IPS DF 19.7 (cell line): Measurements from ENCODE around the gene PCSK1N.
"Not testable (repeated sequence)": the region's sequence is repeated elsewhere in the genome, so short reads cannot be mapped to it uniquely, and the experiment has no call there.

Source experiments
- DNase-seq: peaks from one replicate; pipeline ENCODE4 v3.0.0-alpha.2; 2013; ENCODE audit warnings: low read depth, low spot score

Gene PCSK1N

GRCh38 chrX:48835524-48836329 lies at the start of gene PCSK1N:
Gene PCSK1N, minus strand, starts transcription at chrX:48835610. Its CDS starts 78 bp downstream, at chrX:48835532.
- no peak for DNase-seq

DNA sequence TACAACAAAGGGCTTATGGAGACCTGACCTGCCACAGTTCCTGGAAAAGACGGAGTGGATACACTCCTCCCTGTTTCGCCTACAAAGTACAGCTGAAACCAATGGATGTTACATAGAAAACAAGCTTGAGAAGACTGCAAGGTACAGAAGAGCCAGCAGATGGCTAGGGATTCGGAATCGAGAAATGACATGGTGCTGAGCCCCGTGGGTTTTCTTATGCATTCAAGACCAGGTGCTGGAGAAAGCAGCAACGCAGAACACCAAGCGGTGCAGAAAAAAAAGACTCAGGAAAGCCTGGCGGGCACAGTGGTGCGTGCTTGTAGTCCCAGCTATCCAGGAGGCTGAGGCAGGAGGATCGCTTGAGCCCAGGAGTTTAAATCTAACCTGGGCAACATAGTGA lies 48.3 kb upstream of the PCSK1N start:
- no peak for DNase-seq

DNA sequence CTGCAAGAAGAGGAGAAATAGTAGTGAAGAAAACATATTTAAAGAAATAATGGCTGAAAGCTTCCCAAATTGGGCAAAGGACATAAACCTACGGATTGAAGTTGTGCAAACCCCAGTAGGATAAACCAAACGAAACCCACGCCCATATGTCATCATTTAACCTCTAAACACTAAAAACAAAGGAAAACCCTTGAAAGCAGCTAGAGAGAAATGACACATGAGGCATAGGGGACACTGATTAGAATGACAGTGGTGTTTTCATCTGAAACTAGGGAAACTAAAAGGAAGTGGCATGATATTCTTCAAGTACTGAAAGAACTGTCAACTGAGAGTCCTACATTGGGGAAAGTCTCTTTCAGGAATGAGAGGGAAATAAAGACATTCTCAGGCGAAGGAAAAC lies 41.5 kb upstream of the PCSK1N start:
- DNase-seq = not testable (repeated sequence)

- not testable (repeated sequence) for DNase-seq
Measured at GRCh38 chrX:48872017-48872416, 36.6 kb upstream of the PCSK1N start.

DNA sequence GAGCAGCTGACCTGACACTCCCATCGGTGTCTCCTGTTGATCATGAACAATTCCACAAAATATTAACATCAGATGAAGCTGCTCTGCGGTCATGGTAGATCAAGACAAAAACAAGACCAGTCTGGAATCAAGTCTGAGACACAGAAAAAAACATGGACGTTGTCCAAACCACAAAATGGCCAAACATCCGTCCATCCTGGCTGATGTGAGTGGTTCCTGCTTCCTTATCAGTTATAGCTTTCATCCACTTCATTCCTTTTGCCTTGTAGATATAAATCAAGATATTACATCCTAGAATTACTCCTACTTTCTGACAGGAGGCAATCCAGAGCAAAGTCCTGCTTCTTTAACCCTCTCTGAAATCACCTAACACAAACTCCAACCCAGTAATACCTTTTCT lies 28.8 kb upstream of the PCSK1N start:
- no peak for DNase-seq

DNA sequence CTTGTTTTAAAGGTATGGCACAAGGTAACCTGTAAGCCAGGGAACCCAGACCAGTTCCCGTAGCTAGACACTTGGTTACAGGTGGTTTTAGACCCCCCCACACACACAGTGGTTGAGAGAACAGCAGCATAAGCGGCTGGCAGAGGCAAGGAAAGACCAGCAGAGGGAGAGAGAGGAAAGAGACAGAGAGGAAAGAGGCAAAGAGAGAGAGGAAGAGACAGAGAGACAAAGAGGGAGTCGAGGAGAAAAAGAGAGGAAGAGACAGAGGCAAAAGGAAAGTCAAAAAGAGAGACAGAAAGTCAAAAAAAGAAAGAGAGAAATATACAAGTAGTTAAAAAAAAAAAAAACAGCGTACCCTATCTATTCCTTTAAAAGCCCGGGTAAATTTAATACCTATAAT lies 19.5 kb upstream of the PCSK1N start:
- DNase-seq = no peak

GRCh38 chrX:48854121-48854804 lies 18.9 kb upstream of the PCSK1N start:
- DNase-seq = not testable (repeated sequence)

DNA sequence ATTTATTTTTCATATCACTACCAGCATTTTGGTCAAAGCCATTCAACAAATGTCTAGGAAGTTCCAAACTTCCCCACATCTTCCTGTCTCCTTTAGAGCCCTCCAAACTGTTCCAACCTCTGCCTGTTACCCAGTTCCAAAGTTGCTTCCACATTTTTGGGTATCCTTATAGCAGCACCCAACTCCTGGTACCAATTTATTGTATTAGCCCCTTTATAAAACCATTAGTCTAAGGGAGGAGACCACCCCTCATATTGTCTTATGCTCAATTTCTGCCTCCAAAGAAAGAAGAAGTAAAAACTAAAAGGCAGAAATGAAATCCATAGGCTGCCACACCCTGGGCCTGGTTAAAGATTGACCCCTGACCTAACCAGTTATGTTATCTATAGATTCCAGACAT lies 18.1 kb upstream of the PCSK1N start:
- DNase-seq = not testable (repeated sequence)

- no peak for DNase-seq
Measured at GRCh38 chrX:48852857-48853256, 17.4 kb upstream of the PCSK1N start.

DNA sequence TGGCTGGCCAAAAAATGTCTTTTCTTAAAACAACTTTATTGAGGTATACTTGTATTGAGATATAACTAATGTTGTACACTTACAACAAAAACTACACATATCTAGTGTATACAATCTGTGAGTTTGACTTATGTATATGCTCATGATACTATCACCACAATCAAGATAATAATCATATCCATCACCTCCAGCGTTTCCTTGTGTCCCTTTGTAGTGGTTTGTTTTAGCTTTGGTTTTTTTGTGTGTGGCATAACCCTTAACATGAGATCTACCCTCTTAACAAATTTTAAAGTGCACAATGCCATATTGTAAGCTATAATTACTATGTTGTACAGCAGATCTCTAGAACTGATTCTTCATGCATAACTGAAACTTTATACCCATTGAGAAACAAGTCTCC lies 13.4 kb upstream of the PCSK1N start:
- DNase-seq = no peak

DNA sequence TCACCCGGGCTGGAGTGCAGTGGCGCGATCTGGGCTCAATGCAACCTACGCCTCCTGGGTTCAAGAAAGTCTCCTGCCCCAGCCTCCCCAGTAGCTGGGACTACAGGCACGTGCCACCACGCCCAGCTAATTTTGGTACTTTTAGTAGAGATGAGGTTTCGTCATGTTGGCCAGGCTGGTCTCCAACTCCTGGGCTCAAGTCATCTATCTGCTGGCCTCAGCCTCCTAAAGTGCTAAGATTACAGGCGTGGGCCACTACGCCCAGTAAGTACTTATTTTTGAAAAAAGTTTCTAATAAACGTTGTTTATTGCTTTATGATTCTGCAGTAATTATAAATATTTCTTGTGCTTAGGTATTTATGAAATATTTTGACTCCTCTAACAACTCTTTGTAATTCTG lies 4.3 kb upstream of the PCSK1N start:
- no peak for DNase-seq

- no peak for DNase-seq
Measured at GRCh38 chrX:48834383-48834709, 1.1 kb downstream of the PCSK1N start.

DNA sequence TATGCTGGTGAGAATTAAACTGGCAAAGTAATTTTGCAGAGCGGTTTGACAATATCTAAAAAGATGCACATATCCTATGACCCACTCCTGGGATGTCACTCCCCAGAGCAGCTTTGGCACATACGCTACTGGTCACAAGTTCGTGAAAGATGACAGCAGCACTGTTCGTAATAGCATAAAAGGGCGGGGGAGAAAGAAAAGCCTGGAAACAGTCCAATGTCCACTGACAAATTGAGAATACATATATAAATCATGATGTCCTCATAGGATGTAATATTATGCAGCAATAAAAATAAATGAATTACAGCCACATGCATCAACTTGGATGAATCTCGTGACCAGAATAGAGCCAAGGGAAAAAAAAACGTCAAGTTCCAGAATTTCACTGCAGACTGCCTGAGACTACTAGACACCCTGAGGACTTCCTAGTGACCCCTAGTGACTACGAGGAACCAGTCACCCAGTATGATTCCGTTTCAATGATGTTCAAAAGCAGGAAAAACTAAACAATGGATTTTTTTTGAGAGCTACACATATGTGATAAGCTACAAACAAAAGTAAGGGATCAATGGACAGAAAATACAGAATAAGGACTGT lies 1.8 kb downstream of the PCSK1N start:
- no peak for DNase-seq

- no peak for DNase-seq
Measured at GRCh38 chrX:48831909-48832291, 3.5 kb downstream of the PCSK1N start.

DNA sequence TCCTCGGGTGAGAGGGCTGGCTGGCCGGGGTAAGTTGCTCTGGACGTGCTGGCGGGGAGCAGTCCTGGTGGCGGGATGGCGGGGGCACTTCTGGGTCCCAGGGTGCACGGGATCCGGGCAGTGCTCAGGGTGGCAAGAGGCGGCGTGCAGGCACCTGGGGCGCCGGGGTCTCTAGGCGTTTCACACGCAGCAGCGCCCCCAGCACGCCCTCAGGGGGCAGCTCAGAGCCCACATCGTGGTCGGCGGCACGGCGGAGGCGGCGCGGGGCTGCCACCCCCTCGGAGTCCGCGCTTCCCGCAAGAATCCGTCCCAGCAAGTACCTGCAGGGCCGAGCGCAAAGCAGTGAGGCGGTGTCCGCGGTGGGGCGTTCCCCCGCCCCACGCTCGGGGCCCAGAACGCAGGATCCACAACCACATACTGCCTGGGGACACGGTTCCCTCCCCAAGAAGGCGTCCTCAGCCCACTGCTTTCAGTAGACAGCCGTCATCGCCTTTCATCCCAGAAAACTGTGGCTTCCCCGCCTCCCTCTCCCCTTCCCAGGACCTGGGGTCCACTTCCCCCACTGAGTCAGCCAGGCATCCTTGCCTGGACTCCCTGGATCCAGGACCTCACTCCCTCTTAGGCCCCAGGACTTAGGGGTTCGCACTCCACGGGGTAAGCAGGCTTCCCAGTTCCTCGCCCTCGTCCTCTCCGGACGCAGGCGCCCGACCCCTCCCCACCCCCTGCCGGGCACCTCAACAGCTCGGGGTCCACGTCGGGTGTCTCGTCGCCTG lies 4.1 kb downstream of the PCSK1N start:
- DNase-seq = no peak

GRCh38 chrX:48829016-48829735 lies 6.2 kb downstream of the PCSK1N start:
- DNase-seq = no peak

DNA sequence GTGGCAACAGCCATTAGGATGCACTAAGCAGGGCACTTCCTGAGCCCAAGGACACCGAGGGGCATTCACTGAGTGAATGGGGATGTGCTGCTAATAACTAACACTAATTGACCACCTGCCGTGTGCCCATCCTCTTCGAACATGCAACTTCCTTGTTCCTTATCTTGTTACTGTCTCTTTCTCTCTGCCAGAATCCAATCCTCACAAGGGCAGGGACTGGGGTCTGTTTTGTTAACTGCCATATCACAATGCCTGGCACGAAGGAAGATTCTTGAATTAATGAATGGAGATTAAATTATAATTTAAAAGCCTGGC lies 7.8 kb downstream of the PCSK1N start:
- no peak for DNase-seq

DNA sequence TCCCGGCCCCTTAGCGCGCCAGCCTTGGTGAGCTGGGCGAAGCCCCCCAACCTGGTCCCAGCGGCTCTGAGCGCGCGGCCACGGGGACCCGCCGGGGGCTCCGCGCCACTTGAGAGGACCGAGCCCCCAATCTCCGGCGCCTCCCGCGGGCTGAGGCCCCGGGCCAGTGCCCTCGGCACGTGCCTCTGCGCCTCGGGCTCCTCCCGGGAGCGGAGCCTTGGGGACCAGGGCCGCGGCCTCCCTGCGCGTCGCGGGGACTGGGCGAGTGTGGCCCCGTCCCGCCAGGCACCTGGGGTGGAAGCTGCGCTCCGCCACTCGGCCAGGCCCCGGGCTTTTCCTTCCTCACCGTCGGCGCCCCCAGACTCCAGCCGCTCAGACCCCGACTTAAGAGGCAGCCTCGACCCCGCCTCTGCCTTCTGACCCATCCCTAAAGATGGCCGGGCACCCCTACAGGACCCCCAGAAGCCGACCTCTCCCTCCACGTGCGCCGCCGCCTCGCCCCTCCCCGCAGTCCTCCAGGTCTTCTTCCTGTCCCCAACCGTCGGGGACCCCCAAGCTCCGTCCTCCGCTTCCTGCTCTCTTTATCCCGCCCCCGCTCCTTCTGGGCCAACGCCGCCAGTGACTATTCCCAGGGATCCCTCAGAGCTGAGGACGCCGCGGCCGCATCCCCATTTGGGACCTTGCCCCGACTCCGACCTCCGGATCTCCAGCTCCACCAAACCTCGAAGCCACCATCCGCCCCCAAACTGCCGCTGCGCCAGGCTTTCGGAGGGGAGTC lies 8.3 kb downstream of the PCSK1N start:
- DNase-seq = no peak

DNA sequence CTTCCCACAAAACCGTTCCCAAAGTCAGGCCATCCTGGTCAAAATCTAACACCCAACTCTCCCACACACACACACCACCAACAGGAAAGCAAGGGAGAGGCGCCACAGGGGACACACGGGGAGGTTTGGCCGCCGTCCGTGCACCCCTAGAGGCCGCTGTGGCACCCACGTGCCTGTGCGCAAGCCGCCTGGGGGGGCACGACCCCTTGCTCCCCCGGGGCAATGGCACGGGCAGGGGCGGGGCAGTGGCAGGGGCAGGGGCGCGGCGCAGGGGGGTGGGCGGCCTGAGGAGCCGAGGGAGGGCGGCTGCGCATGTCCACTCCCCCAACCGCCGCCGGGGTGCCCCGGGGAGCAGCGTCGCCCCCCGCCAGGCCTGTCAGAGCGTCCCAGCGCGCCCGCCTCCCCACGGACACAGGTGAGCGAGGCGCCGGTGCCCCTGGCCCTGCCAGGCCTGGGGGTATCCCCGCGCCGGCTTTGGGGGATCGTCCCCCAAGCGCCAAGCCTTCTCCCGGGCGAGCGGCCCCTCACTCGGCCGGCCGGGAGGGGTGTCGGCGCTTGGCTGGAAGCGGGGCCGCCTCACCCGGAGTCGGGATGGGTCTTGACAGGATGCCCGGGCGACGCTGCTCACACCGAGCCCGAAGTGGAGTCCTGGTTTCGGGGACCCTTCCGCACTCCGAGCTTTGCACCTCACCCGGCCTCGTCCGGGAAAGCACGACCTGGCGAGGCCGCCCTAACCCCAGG lies 9.1 kb downstream of the PCSK1N start, which contains the start of gene ERAS:
ERAS (plus strand) TSS at position 379 of the 741 bp plus-strand sequence. CDS start 2,611 bp downstream, outside the sequence.
- no peak for DNase-seq

- no peak for DNase-seq
Measured at GRCh38 chrX:48824066-48824465, 11.3 kb downstream of the PCSK1N start.
